ENCODE measurements around the gene NKPD1.

- no peak for TF ChIP-seq KDM1A (IDR thresholded peaks at IDR 0.05; ENCODE audit: borderline replicate concordance)
- TF ChIP-seq USF1 (IDR thresholded peaks at IDR 0.05; ENCODE audit: borderline replicate concordance, extremely low read length, insufficient read depth, low read depth, low read length) = no peak
- TF ChIP-seq POLR2A (IDR thresholded peaks at IDR 0.05; ENCODE audit: low read depth, low read length) = no peak
- TF ChIP-seq SUZ12 (IDR thresholded peaks at IDR 0.05; ENCODE audit: unreplicated experiment) = no peak
Measured at GRCh38 chr19:45164577-45165335, 4.0 kb upstream of the NKPD1 start.
